MM.1S (cell line): ENCODE results near the gene TCF20.

Source experiments
- DNase-seq: peaks from one replicate; pipeline ENCODE4 v3.0.0-alpha.2; 2015
- H2AFZ ChIP-seq: fragments of 300-600 bp; sonication (generic); 2 replicates; pipeline ENCODE4 v1.6.0; 2016; ENCODE audit warnings: antibody characterized with exemption, low read length
- H3F3A ChIP-seq: fragments of 300-600 bp; sonication (generic); 2 replicates; pipeline ENCODE4 v1.6.1; 2016; ENCODE audit warnings: mild to moderate bottlenecking, antibody characterized with exemption, low read length, moderate library complexity, mixed read lengths; ENCODE audit not compliant: insufficient read depth
- H3K27ac ChIP-seq: fragments of 300-600 bp; sonication (generic); 2 replicates; pipeline ENCODE4 v1.5.1; 2016; ENCODE audit warnings: mild to moderate bottlenecking, low read length
- H3K27me3 ChIP-seq: fragments of 300-600 bp; sonication (generic); replicated peaks from 2 replicates; pipeline ENCODE4 v1.6.0; 2016; ENCODE audit warnings: low read length; ENCODE audit not compliant: insufficient read depth
- H3K36me3 ChIP-seq: fragments of 300-600 bp; sonication (generic); replicated peaks from 2 replicates; pipeline ENCODE4 v1.6.1; 2016; ENCODE audit warnings: mild to moderate bottlenecking, low read length, mixed read lengths; ENCODE audit not compliant: insufficient read depth
- H3K4me1 ChIP-seq: fragments of 300-600 bp; sonication (generic); 2 replicates; pipeline ENCODE4 v1.6.1; 2016; ENCODE audit warnings: low read length, mixed read lengths
- H3K4me2 ChIP-seq: fragments of 300-600 bp; sonication (generic); 2 replicates; pipeline ENCODE4 v1.6.0; 2016; ENCODE audit warnings: low read depth, low read length
- H3K4me3 ChIP-seq: fragments of 300-600 bp; sonication (generic); 2 replicates; pipeline ENCODE4 v1.5.1; 2016; ENCODE audit warnings: low read length, mixed read lengths
- H3K79me2 ChIP-seq: fragments of 300-600 bp; sonication (generic); 2 replicates; pipeline ENCODE4 v1.6.1; 2016; ENCODE audit warnings: mixed run types, low read length, mixed read lengths
- H3K9ac ChIP-seq: fragments of 300-600 bp; sonication (generic); 2 replicates; pipeline ENCODE4 v1.6.1; 2016; ENCODE audit warnings: low read length, mixed read lengths
- H3K9me2 ChIP-seq: fragments of 300-600 bp; sonication (generic); replicated peaks from 2 replicates; pipeline ENCODE4 v1.6.1; 2016; ENCODE audit warnings: mild to moderate bottlenecking, low read length, mixed read lengths; ENCODE audit not compliant: insufficient read depth
- H3K9me3 ChIP-seq: fragments of 300-600 bp; sonication (generic); replicated peaks from 2 replicates; pipeline ENCODE4 v1.6.1; 2016; ENCODE audit warnings: mild to moderate bottlenecking, low read length, mixed read lengths; ENCODE audit not compliant: insufficient read depth
- H4K20me1 ChIP-seq: fragments of 300-600 bp; sonication (generic); 2 replicates; pipeline ENCODE4 v1.6.1; 2016; ENCODE audit warnings: mild to moderate bottlenecking, low read length, moderate library complexity, mixed read lengths; ENCODE audit not compliant: insufficient read depth
- EZH2 ChIP-seq: fragments of 300-600 bp; sonication (generic); optimal IDR thresholded peaks from 2 replicates; pipeline ENCODE3; 2017; ENCODE audit warnings: low read depth, mild to moderate bottlenecking, antibody characterized with exemption, low read length, mixed read lengths
- EZH2phosphoT487 ChIP-seq: fragments of 300-600 bp; sonication (generic); IDR thresholded peaks from 2 replicates; pipeline ENCODE4 v1.6.1; 2018; ENCODE audit warnings: antibody characterized with exemption, low read length
- TF ChIP-seq, protein P1 (sequence below): fragments of 300-600 bp; sonication (generic); IDR thresholded peaks from 2 replicates; pipeline ENCODE4 v1.5.1; 2016; ENCODE audit warnings: antibody characterized with exemption, low read length, mixed read lengths

Gene TCF20

DNA sequence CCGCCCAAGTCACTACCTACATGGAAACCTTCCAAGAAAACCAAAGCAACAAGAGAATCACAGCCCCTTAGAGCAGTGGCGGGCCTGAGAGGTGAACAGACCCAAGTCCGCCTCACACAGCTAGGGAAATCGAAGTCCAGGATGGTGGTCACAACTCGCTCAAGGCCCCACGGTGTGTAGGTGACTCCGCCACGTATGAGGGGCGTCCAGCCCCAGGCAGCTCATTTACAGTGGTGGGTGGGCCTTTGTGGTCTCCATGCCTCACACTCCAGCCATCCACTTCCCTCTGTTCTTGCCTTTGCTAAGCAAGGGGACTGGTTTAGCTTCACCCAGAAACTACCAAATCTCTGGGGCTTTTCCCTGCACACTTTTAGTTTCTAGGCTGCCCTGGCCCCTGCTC, 9.7 kb upstream of the TCF20 start:
- peaks cover 19% of the 10 kb centered on the region for H3K4me1 ChIP-seq
- no peak for TF ChIP-seq EZH2phosphoT487
- TF ChIP-seq EZH2 = no peak
- TF ChIP-seq, protein P1, sequence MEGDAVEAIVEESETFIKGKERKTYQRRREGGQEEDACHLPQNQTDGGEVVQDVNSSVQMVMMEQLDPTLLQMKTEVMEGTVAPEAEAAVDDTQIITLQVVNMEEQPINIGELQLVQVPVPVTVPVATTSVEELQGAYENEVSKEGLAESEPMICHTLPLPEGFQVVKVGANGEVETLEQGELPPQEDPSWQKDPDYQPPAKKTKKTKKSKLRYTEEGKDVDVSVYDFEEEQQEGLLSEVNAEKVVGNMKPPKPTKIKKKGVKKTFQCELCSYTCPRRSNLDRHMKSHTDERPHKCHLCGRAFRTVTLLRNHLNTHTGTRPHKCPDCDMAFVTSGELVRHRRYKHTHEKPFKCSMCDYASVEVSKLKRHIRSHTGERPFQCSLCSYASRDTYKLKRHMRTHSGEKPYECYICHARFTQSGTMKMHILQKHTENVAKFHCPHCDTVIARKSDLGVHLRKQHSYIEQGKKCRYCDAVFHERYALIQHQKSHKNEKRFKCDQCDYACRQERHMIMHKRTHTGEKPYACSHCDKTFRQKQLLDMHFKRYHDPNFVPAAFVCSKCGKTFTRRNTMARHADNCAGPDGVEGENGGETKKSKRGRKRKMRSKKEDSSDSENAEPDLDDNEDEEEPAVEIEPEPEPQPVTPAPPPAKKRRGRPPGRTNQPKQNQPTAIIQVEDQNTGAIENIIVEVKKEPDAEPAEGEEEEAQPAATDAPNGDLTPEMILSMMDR = no peak

DNA sequence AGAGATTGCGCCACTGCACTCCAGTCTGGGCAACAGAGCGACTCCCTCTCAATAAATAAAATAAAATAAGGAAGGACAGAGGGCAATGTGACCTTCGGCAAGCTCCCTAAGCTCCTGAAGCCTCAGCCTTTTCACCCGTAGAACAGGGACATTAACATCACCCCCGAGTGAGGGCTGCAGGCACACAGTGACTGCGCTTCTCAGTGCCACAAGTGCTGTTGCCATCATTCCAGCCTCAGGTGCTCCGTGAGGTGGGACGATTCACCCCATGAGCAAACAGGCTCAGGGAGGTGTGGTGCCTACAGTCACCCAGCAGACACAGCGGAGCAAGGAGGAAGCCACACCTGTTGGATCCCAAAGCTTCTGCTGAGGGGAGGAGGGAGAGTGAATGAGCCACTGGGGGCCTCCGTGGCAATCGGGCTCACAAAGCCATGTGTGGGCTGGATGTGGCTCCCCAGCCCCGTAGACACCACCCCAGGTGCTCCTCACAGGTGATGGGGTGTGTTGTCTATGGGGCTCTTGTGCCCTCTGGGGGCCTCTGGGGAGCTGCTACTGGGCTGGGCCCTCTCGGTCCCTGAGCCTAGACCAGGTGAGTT, 9.1 kb upstream of the TCF20 start:
- DNase-seq = no peak
- no peaks in the 10 kb centered on the region for H3K9me2 ChIP-seq
- no peak overlapping the region for H2AFZ ChIP-seq
- no peaks in the 10 kb centered on the region for H3K9me3 ChIP-seq
- no peaks in the 10 kb centered on the region for H3K79me2 ChIP-seq
- H3K27ac ChIP-seq = no peak overlapping the region
- no peaks in the 10 kb centered on the region for H3K36me3 ChIP-seq
- no peak overlapping the region for H3K9ac ChIP-seq
- TF ChIP-seq, protein P1 = no peak
- TF ChIP-seq EZH2phosphoT487 (no peak), EZH2 (no peak)
- H3K27me3 ChIP-seq = peaks cover 27% of the 10 kb centered on the region
- H3K4me2 ChIP-seq = no peak overlapping the region
- peaks cover 19% of the 10 kb centered on the region for H3K4me1 ChIP-seq
- H3K4me3 ChIP-seq = no peak overlapping the region
- no peaks in the 10 kb centered on the region for H4K20me1 ChIP-seq
- H3F3A ChIP-seq = peaks cover 8% of the 10 kb centered on the region; the same call in 1 of the 2 replicates

More for the DNA sequence above, 9.7 kb upstream of the TCF20 start:
- H3K4me2 ChIP-seq = no peak overlapping the region
- H3K79me2 ChIP-seq = no peaks in the 10 kb centered on the region
- no peaks in the 10 kb centered on the region for H3K36me3 ChIP-seq
- H2AFZ ChIP-seq = no peak overlapping the region
- H3K9ac ChIP-seq = no peak overlapping the region
- peaks cover 8% of the 10 kb centered on the region; the same call in 1 of the 2 replicates for H3F3A ChIP-seq
- H3K9me2 ChIP-seq = no peaks in the 10 kb centered on the region
- peaks cover 27% of the 10 kb centered on the region for H3K27me3 ChIP-seq
- H3K4me3 ChIP-seq = no peak overlapping the region
- no peaks in the 10 kb centered on the region for H4K20me1 ChIP-seq
- H3K27ac ChIP-seq = no peak overlapping the region
- no peaks in the 10 kb centered on the region for H3K9me3 ChIP-seq
- DNase-seq = no peak

DNA sequence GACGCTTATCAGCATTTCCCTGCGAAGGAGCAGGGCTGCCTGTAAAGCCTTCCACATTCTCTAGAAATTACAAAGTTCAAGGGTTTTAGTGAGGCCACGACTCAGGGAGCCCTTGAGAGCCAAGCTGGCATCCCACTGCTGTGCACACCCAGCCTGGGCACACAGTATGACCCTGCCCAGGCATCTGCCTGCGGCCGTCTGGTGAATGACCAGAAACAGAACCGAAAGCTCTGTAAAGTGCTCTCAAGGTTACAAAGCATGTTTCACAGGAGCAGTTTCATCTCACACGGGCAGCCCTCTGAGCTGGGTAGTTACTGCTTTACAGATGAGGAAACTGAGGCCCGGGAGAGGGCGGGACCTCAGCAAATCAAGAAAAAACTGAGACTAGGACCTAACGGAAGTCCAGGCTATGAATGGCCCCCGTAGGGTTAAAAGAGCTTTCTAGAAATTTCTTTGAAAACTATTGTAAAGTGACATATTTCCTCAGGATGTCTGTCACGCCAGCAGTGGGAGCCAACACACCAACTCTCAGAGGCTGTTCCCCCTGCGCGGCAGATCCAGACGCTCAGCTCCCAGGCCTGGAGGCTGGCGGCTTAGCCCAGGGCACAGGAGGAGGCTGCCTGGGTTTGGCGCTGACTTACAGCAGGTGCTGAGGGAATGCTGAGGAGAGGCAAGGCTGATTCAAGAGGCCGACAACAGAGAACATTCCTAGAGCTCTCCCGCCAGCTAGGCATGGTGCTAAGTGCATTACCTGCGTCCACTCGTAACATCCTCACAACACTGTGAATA, 7.7 kb upstream of the TCF20 start:
- Histone ChIP-seq H3K27ac (peak overlapping the region; percentile 7; the same call in 1 of the 2 replicates), H2AFZ (no peak overlapping the region), H4K20me1 (no peaks in the 10 kb centered on the region), H3K9me2 (no peaks in the 10 kb centered on the region), H3K4me3 (no peak overlapping the region), H3F3A (peaks cover 8% of the 10 kb centered on the region; the same call in 1 of the 2 replicates), H3K4me1 (peaks cover 19% of the 10 kb centered on the region), H3K27me3 (peaks cover 16% of the 10 kb centered on the region), H3K9ac (no peak overlapping the region), H3K4me2 (peak overlapping the region; percentile 48), H3K9me3 (no peaks in the 10 kb centered on the region), H3K79me2 (no peaks in the 10 kb centered on the region), H3K36me3 (no peaks in the 10 kb centered on the region)
- TF ChIP-seq, protein P1 = peak; percentile 50
- TF ChIP-seq EZH2phosphoT487 = no peak
- TF ChIP-seq EZH2 = no peak
- DNase-seq = peak; percentile 78
